HG03378 (cell line): ENCODE measurements around the gene SETD1A.
"Not testable (repeated sequence)": the region's sequence is repeated elsewhere in the genome, so short reads cannot be mapped to it uniquely, and the experiment has no call there.

ENCODE experiments used
- ATAC-seq: cut with Tn5 transposase; IDR thresholded peaks from one replicate; pipeline ENCODE4 v1.9.1; 2021; ENCODE audit warnings: mild to moderate bottlenecking, moderate library complexity; ENCODE audit not compliant: unreplicated experiment

The SETD1A gene

GRCh38 chr16:30928390-30928789, 29.2 kb upstream of the SETD1A start:
- no peak for ATAC-seq

DNA sequence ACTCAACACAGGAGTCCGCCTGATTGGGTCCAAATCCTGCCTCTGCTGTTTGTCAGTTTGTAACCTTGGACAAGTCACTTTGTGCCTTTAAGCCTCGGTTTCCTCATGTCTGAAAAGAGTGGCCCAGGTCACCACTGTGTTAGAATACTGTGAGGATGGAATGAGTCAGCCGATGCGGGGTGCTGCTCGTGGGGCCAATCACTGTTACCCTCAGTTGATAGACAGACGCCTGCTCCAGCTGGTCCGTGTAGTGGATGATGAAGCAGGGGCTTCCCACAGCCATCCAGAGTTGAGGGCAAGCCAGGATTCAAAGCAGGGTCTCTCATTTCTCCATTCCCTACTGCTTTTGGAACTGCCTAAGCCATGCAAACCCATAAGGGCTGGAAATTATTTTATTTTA, 28.4 kb upstream of the SETD1A start:
- no peak for ATAC-seq

DNA sequence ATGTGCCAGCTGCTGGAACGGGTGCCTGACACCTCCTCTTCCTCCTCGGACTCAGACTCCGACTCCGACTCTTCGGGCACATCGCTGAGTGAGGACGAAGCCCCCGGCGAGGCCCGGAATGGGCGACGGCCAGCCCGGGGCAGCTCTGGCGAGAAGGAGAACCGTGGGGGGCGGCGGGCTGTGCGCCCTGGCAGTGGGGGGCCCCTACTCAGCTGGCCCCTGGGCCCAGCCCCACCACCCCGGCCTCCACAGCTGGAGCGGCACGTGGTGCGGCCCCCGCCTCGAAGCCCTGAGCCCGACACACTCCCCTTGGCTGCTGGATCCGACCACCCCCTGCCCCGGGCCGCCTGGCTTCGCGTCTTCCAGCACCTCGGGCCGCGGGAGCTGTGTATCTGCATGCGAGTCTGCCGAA, 27.4 kb upstream of the SETD1A start:
- ATAC-seq = no peak

- ATAC-seq = no peak
Measured at GRCh38 chr16:30931068-30931650, 26.4 kb upstream of the SETD1A start.

GRCh38 chr16:30934827-30935557, 22.6 kb upstream of the SETD1A start:
- no peak for ATAC-seq

DNA sequence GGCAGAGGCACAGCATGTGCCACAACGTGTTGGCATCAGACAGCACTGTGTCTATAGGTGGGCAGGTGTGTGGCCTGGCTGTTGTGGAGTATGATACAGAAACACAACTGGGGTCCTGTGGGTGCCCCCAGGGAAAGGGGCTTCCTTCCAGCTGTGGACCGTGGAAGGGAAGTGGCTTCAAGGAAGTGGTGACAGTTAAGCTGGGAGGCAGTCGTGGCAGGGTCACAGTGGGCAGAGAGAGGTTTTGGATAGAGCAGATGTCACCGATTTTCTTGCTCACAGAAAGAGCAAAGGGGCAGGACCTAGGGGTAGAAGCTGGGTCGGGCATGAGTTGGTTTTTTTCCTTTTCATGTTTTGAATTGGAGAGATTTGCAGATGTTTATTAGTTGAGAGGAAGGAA, 19.9 kb upstream of the SETD1A start:
- ATAC-seq = no peak

DNA sequence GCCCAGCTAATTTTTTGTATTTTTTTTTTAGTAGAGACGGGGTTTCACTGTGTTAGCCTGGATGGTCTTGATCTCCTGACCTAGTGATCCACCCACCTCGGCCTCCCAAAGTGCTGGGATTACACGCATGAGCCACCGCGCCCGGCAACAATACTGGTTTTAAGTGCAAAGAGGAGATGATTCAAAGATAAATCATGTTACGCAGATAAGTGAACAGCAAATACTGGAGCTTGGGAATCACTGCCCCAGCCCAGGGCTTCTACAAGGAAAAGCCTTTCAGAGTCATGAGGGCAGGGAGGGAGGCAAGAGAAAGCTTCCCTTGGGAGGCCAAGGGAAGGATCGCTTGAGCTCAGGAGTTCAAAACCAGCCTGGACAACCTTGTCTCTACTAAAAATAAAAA, 18.0 kb upstream of the SETD1A start:
- ATAC-seq = not testable (repeated sequence)

- peak; percentile 71 for ATAC-seq
Measured at GRCh38 chr16:30941600-30942425, 15.7 kb upstream of the SETD1A start.

GRCh38 chr16:30942426-30942806, 15.1 kb upstream of the SETD1A start:
- ATAC-seq = no peak

- no peak for ATAC-seq
Measured at GRCh38 chr16:30944352-30944751, 13.2 kb upstream of the SETD1A start.

- ATAC-seq = no peak
Measured at GRCh38 chr16:30946671-30947540, 10.6 kb upstream of the SETD1A start.

DNA sequence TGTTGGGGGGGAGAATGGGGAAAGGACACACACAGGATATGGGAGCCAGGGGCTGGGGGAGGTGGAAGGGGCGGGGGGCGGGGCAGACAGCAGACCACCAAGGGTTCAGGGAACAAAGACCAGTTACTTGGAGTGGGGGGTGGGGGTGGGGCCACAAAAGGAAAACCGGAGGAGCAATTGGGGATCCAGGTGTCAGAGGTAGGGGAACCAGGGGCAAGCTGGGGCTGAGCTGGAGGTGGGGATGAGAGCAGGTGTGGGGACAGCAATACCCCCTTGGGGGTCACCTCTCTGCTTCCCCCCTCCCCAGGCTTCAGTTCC, 10.1 kb upstream of the SETD1A start:
- ATAC-seq = no peak

DNA sequence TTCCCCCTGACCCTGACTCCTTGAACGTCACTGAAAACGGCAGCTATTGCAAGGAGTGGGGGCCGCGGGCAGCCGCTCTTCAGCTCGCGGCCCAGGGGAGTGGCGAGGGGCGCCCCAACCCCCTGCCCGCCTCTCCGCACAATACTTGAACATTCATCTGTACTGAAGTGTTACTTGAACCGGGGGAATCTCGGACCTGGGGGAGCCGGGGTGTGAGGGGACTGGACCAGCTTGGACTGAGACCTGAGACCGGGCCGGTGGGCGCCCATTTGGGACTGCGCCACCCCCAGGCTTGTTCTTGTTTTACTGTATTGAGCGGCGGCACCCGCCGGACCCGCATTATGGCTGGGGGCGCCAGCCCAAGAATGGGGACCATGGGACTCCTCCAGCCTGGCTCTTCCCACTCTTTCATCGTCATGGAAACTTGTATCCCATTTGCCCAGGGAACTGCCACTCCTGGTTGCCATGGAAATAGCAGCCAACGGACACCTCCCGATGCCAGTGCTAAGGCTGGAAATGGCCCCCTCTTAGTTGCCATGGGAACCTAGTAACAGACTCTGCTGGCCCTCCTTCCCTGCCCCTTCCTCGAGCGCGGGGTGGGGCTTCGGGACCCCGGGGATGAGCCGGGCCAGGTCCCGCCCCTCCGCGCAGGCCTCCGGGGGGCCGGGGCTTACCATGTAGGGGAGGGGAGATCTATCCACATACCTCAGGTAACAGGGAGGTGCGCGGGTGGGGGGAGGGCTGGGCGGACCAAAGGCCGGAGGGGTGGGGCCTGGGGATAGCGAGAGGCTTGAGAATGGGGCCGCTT, 9.5 kb upstream of the SETD1A start:
- ATAC-seq = no peak

DNA sequence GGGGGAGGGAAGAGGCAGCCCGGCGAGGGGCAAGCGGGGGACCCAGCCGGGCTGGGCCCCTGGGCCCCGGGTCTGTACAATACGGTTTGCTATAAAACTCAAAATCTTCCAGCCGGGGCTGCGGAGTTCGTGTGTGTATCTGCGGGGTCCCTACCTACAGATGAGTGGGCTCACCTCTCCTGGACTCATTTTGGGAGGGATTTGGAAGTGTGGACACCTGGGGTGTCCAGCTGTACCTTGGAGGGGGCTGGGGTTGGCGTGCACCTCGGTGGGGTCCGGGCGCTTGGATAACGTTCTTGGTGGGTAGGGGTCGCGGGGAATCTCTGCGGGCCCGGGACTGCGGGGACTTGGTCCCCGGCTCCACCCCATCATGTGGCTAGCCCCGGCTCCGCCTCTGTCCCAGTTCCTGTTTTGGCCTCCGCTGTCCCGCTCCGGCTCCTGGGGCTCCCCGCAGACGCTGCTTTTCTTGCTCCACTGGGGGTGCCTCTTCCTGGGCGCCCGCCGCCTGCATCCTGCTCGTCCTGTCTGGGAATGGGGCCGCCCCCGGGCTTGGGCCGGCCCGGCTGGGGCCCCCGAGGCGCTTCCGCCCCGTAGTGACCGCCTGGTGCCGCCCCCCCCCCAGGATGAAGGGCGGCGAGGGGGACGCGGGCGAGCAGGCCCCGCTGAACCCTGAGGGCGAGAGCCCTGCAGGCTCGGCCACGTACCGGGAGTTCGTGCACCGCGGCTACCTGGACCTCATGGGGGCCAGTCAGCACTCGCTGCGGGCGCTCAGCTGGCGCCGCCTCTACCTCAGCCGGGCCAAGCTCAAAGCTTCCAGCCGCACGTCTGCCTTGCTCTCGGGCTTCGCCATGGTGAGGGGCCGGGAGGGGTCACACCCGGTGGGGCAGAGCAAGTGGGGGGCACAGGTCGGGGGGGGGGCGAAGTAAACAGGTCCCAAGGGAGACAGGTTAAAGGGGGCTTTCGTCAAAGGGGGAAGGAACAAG, 8.6 kb upstream of the SETD1A start, which contains the start of gene ORAI3:
TSS of gene ORAI3 (plus strand) at position 402 of the 983 bp plus-strand sequence. CDS start at position 624, 222 bp downstream.
- no peak for ATAC-seq

DNA sequence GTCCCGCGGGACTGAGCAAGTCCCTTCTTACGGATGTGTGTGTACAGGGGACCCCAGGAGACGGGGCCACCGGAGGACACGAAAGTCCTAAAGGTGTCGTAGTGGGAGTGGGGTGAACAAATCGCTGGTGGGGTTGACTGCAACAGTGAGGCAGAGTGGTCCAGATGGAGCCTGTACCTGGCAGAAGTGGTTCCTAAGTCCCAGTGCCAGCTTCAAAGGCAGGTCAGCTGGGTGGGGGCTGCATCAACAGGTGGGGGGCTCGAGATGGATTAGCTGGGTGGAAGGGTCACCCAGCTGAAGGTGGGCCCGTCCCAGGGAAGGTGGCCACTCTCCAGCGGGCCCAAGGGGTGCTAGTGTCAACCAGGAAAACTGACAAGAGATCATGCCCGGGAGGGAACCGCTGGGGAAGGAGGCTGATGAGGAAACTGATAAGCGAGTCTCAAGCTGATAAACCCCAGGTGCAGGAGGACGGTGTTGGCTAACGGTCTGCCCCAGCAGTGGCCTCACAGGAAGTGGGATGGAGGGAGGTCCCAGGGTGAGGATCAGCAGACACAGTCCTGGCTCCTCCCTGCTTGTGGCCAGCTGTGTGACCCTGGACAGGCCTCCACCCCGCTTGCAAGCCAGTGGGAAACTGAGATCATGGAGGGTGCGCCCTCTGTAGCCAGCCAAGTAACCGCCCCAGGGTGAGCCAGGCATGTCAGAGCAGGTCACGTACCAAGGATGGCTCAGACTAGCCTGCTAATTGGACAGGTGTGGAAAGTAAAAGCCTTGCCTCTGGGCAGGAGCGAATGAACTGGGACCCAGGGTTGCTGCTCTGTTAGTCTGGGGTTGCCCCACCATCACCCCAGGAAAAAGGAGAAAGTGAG, 7.7 kb upstream of the SETD1A start:
- ATAC-seq = peak; percentile 58

DNA sequence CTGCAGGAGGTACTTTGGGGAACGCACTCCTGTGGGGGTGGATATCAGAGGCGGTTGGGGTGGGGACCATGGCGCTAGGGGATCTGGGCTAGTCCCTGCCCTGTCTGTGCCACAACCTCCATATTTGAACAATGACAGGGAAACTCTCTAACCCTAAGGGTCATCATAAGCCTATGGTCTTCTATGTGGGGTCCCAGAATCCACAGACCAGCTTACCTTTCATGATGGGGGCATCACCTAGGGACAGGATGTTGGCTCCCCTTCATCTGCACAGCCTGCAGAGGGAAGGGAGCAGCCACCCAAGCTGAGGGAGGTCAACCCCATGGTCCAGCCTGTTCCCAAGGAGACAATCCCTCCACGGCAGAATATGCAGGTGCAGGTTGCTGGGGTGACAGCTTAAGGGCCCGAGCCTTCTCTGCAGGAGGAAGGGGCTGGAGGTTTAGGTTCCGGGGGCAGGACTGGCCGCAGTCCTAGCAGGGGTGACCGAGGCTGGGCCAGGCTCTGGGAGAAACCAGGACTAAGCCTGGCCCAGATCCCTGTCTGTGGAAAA, 7.0 kb upstream of the SETD1A start:
- no peak for ATAC-seq

DNA sequence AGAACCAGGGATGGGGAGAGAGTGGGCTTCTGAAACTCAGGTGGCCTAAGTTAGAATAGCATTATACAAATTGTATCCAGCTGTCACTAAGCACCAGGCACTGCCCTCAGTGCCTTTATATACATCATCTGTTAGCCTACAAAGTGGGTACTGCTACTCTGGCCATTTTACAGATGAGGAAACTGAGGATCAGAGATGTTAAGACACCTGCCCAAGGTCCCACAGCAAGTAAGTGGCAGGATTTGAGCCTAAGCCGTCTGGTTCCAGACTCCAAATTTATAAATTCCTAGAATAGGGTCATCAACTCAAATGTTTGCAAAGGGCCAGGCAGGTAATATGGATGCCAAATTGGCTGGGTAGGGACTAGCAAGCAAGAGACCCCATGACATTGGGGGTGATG, 6.4 kb upstream of the SETD1A start:
- no peak for ATAC-seq

GRCh38 chr16:30951750-30952149, 5.8 kb upstream of the SETD1A start:
- ATAC-seq = no peak
